Measurements from ENCODE around the gene SCAANT1.

The SCAANT1 gene

DNA sequence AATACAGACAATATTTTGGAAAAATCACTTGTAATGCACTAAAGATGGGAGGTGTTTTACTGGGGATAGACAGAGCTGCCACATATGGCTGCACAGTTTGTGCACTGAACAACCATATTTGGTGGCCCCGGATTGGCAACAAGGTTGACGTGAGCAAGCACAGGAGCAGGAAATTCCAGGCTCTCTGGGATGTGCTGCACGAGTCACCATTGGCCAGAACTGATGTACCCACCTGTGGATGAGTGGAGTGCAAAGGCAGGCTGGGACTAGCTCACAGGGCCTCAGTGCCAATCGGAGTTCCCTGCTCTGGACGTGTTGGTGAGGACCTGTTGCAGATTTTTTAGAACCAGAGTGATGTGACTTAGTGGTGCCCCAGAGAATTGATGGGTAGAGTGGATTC is 42.0 kb upstream of the SCAANT1 start:
- H3K4me3 ChIP-seq (ENCODE audit: low read depth, low read length): no peak overlapping the region
- TF ChIP-seq, protein P1, sequence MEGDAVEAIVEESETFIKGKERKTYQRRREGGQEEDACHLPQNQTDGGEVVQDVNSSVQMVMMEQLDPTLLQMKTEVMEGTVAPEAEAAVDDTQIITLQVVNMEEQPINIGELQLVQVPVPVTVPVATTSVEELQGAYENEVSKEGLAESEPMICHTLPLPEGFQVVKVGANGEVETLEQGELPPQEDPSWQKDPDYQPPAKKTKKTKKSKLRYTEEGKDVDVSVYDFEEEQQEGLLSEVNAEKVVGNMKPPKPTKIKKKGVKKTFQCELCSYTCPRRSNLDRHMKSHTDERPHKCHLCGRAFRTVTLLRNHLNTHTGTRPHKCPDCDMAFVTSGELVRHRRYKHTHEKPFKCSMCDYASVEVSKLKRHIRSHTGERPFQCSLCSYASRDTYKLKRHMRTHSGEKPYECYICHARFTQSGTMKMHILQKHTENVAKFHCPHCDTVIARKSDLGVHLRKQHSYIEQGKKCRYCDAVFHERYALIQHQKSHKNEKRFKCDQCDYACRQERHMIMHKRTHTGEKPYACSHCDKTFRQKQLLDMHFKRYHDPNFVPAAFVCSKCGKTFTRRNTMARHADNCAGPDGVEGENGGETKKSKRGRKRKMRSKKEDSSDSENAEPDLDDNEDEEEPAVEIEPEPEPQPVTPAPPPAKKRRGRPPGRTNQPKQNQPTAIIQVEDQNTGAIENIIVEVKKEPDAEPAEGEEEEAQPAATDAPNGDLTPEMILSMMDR (IDR thresholded peaks at IDR 0.05; ENCODE audit: low read depth, low read length): no peak
- DNase-seq (ENCODE audit: low read depth): no peak

DNA sequence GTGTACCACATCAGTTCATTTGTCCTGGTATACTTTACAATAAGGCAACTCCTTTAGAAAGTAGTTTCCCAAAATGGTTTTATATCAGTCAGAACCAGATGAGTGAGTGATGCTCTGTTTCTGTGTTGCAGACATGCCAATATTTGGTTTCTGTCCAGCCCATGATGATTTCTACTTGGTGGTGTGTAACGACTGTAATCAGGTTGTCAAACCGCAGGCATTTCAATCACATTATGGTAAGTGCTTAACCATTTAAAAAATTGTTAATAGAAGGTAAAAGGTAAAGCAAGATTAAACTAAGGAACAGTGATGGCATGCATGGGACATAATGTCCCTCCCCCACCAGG is 40.0 kb upstream of the SCAANT1 start:
- no peak overlapping the region for H3K4me3 ChIP-seq (ENCODE audit: low read depth, low read length)
- no peak for DNase-seq (ENCODE audit: low read depth)
- TF ChIP-seq, protein P1 (IDR thresholded peaks at IDR 0.05; ENCODE audit: low read depth, low read length): no peak
- TF ChIP-seq POLR2A (IDR thresholded peaks at IDR 0.05; ENCODE audit: extremely low read depth, insufficient read length) (no peak), MYC (IDR thresholded peaks at IDR 0.05; ENCODE audit: low read depth, low read length) (no peak)
- TF ChIP-seq, protein P2, sequence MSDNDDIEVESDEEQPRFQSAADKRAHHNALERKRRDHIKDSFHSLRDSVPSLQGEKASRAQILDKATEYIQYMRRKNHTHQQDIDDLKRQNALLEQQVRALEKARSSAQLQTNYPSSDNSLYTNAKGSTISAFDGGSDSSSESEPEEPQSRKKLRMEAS (IDR thresholded peaks at IDR 0.05; ENCODE audit: low read depth, low read length): no peak

DNA sequence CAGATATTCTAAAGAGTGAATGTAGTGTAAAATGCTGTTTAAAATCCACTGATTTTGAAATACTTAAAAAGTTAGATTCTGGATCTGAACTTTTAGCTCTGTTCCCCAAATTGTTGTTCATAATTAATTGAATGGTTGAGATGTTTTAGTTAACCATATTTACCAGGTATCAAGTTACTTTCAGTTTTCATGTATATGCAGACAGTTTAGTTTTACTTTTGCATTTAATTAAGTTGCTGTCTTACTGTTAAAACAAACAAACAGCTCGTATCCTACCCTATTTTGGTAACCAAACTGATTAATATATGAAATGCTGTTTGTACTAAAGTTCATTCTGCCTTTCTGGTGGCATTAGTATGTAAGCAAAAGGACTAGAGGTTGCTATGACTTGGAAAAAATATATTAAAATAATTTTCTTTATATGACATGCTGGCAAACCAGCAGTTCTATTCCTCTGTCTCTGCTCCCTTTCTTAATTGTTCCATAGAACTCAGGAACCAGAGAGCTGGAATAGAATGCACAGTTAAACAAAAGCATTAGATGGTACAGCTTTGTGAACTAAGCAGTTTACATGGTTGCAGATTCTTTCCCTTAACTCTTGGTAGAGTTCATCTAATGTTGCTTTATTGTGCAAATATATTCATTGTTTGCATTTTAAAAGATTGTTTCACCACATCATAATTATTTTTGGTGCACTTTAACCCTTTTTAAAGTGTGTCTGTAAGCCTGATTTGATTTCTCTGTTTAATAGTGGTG is 39.5 kb upstream of the SCAANT1 start:
- no peak for DNase-seq (ENCODE audit: low read depth)
- no peak overlapping the region for H3K4me3 ChIP-seq (ENCODE audit: low read depth, low read length)
- no peak for TF ChIP-seq POLR2A (IDR thresholded peaks at IDR 0.05; ENCODE audit: extremely low read depth, insufficient read length)
- TF ChIP-seq, protein P1 (IDR thresholded peaks at IDR 0.05; ENCODE audit: low read depth, low read length): no peak
- TF ChIP-seq, protein P2 (IDR thresholded peaks at IDR 0.05; ENCODE audit: low read depth, low read length): no peak
- TF ChIP-seq MYC (IDR thresholded peaks at IDR 0.05; ENCODE audit: low read depth, low read length): no peak

DNA sequence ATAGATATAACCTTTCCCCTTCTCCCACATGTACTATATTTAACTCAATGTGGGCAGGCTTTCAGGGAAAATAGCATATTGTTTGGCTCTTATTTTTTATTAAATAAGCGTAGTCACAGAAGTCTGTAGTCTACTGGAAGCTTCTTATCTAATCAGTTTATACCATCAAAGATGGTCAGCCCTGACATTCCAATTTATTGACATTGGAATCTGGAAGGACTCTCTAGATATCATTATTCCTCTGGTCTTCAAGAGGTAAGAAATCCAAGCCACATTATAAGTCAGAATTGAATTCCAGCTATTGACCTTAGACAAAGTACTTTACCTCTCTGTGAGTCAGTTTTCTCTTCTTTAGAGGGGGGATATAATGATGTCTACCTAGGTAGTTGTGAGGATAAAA is 38.5 kb upstream of the SCAANT1 start:
- H3K4me3 ChIP-seq (ENCODE audit: low read depth, low read length): no peak overlapping the region

DNA sequence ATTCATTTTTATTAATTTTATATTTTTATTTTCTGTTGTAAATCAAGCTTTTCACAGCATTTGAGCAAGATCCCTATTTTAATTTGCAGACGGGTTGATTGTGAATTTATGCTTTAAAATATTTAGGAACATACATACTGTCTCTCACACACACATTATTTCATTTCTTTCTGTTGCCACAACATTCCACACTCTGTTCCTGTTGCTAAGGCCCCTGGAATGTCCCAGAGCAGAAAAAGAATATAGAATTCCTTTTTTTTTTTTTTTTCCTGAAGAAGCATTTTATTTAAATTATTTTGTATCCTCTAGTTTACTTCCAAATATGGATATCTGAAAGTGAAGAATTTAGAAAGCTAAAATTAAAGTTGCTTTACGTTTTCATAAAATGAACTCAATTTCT is 36.8 kb upstream of the SCAANT1 start:
- no peak for DNase-seq (ENCODE audit: low read depth)
- TF ChIP-seq POLR2A (IDR thresholded peaks at IDR 0.05; ENCODE audit: extremely low read depth, insufficient read length): no peak
- TF ChIP-seq, protein P1 (IDR thresholded peaks at IDR 0.05; ENCODE audit: low read depth, low read length): no peak
- TF ChIP-seq, protein P2 (IDR thresholded peaks at IDR 0.05; ENCODE audit: low read depth, low read length): no peak
- TF ChIP-seq MYC (IDR thresholded peaks at IDR 0.05; ENCODE audit: low read depth, low read length): no peak

More for the DNA sequence above, 38.5 kb upstream of the SCAANT1 start:
- DNase-seq (ENCODE audit: low read depth): no peak
- TF ChIP-seq, protein P2 (IDR thresholded peaks at IDR 0.05; ENCODE audit: low read depth, low read length): no peak
- TF ChIP-seq MYC (IDR thresholded peaks at IDR 0.05; ENCODE audit: low read depth, low read length) (no peak), POLR2A (IDR thresholded peaks at IDR 0.05; ENCODE audit: extremely low read depth, insufficient read length) (no peak)
- TF ChIP-seq, protein P1 (IDR thresholded peaks at IDR 0.05; ENCODE audit: low read depth, low read length): no peak

DNA sequence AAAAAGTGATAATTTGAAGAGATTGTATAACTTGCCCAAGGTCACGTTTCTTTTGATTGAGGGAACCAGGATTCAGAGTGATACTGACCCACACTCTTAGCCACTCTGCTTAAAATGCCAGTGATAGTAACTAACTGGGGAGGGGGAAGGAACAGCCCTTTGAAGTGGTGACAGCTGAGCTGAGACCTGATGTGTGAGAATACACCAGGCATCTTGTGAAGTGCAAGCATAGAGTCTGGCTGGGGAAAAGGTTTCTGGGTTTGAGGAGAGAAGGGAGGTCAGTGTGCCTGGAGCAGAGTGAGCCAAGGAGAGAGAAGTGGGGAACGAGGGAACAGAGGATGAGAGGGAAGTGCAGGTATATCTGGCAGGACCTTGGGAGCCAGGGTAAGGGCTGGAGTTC is 35.4 kb upstream of the SCAANT1 start:
- no peak for TF ChIP-seq MYC (IDR thresholded peaks at IDR 0.05; ENCODE audit: low read depth, low read length)
- no peak for DNase-seq (ENCODE audit: low read depth)
- H3K4me3 ChIP-seq (ENCODE audit: low read depth, low read length): no peak overlapping the region

More for the DNA sequence above, 36.8 kb upstream of the SCAANT1 start:
- no peak overlapping the region for H3K4me3 ChIP-seq (ENCODE audit: low read depth, low read length)
